SK-N-SH (cell line): ENCODE measurements around the gene TASP1. TPM values are rescaled to one million over a fixed set of nuclear protein-coding genes. Genes with fewer than 3 reads are reported as not detected.

Experiments used
- CTCF ChIA-PET: fragments of 300-600, 350-600 bp; formaldehyde crosslinking; extraction: SDS; loops from one replicate; lab custom pipeline; 2021; lab: Yijun Ruan, JAX
- POLR2A ChIA-PET: fragments of 350-600 bp; sonication (Branson Sonifier 250); formaldehyde crosslinking; extraction: SDS; loops from one replicate; lab custom pipeline; 2020; ENCODE audit warnings: antibody characterized with exemption, inconsistent platforms; lab: Yijun Ruan, JAX
- DNase-seq: peaks from one replicate; pipeline ENCODE4 v3.0.0; 2012
- H2AFZ ChIP-seq: fragments of 200-600 bp; sonication (generic); 2 replicates; pipeline ENCODE4 v1.8.1; 2016; ENCODE audit warnings: antibody characterized with exemption, mild to moderate bottlenecking, low read depth
- H3F3A ChIP-seq: fragments of 200-600 bp; sonication (generic); replicated peaks from 2 replicates; pipeline ENCODE3; 2016; ENCODE audit warnings: antibody characterized with exemption, mild to moderate bottlenecking; ENCODE audit not compliant: insufficient read depth
- H3K27ac ChIP-seq, 2 experiments: fragments of 200-500 bp in 1 of 2; fragments of 200-600 bp in 1 of 2; sonication (Bioruptor generic) in 1 of 2; sonication (generic), shearing (Covaris generic) in 1 of 2; 2 replicates each; pipeline versions ENCODE4 v1.5.1 to v1.6.1; 2014 to 2016; ENCODE audit warnings: low read depth in 2 of 2, inconsistent platforms in 1 of 2, low read length in 1 of 2, mild to moderate bottlenecking in 1 of 2, mixed read lengths in 1 of 2
- H3K27me3 ChIP-seq: fragments of 200-600 bp; sonication (generic), shearing (Covaris generic); 2 replicates; pipeline ENCODE4 v1.6.1; 2016; ENCODE audit warnings: mixed run types; ENCODE audit not compliant: insufficient read depth
- H3K36me3 ChIP-seq, 2 experiments: fragments of 200-500 bp in 1 of 2; fragments of 200-600 bp in 1 of 2; sonication (Bioruptor generic) in 1 of 2; sonication (generic) in 1 of 2; replicated peaks in 1 of 2; 2 replicates each; pipeline versions ENCODE3 to v1.5.1; 2014 to 2016; ENCODE audit warnings: low read length in 1 of 2, mild to moderate bottlenecking in 1 of 2; ENCODE audit not compliant: insufficient read depth in 2 of 2, control insufficient read depth in 1 of 2
- H3K4me1 ChIP-seq, 2 experiments: fragments of 200-500 bp in 1 of 2; fragments of 200-600 bp in 1 of 2; sonication (Bioruptor generic) in 1 of 2; sonication (generic), shearing (Covaris generic) in 1 of 2; 2 replicates each; pipeline versions ENCODE4 v1.5.1 to v1.6.1; 2014 to 2016; ENCODE audit warnings: low read depth in 1 of 2, low read length in 1 of 2, mixed run types in 1 of 2; ENCODE audit not compliant: insufficient read depth in 2 of 2, control insufficient read depth in 1 of 2
- H3K4me2 ChIP-seq: fragments of 200-600 bp; sonication (generic), shearing (Covaris generic); 2 replicates; pipeline ENCODE4 v1.6.1; 2017; ENCODE audit warnings: mixed run types
- H3K4me3 ChIP-seq, 2 experiments: fragments of 200-500 bp in 1 of 2; fragments of 200-600 bp in 1 of 2; sonication (Bioruptor generic) in 1 of 2; sonication (generic), shearing (Covaris generic) in 1 of 2; 2 replicates each; pipeline versions ENCODE4 v1.5.1 to v1.8.1; 2014 to 2016; ENCODE audit warnings: low read depth in 2 of 2, inconsistent platforms in 1 of 2, low read length in 1 of 2, mild to moderate bottlenecking in 1 of 2, mixed read lengths in 1 of 2, moderate library complexity in 1 of 2
- H3K79me2 ChIP-seq: fragments of 200-600 bp; sonication (generic); 2 replicates; pipeline ENCODE4 v1.8.1; 2017; ENCODE audit warnings: mild to moderate bottlenecking; ENCODE audit not compliant: insufficient read depth
- H3K9ac ChIP-seq: fragments of 200-600 bp; sonication (generic); 2 replicates; pipeline ENCODE4 v1.6.1; 2017; ENCODE audit warnings: mixed run types
- H3K9me2 ChIP-seq: fragments of 200-600 bp; sonication (generic); 2 replicates; pipeline ENCODE4 v1.6.1; 2017; ENCODE audit warnings: mixed run types
- H3K9me3 ChIP-seq: fragments of 200-600 bp; sonication (generic); 2 replicates; pipeline ENCODE4 v1.6.1; 2017; ENCODE audit warnings: mixed run types, mild to moderate bottlenecking, moderate library complexity
- H4K20me1 ChIP-seq: fragments of 200-600 bp; sonication (generic); 2 replicates; pipeline ENCODE4 v1.6.1; 2017; ENCODE audit warnings: mild to moderate bottlenecking, mixed run types; ENCODE audit not compliant: insufficient read depth
- GABPA ChIP-seq: IDR thresholded peaks from 2 replicates; pipeline ENCODE4 v1.4.0; 2012; ENCODE audit warnings: low read depth, mild to moderate bottlenecking
- MXI1 ChIP-seq: IDR thresholded peaks from 2 replicates; pipeline ENCODE4 v1.6.1; 2012; ENCODE audit warnings: mild to moderate bottlenecking, low read depth, low read length, improper control_type of control experiment
- NFIC ChIP-seq: IDR thresholded peaks from 2 replicates; pipeline ENCODE4 v1.4.0; 2012; ENCODE audit warnings: borderline replicate concordance
- RAD21 ChIP-seq: IDR thresholded peaks from 2 replicates; pipeline ENCODE4 v1.6.1; 2012; ENCODE audit warnings: mild to moderate bottlenecking, low read length
- RXRA ChIP-seq: IDR thresholded peaks from 2 replicates; pipeline ENCODE4 v1.4.0; 2012; ENCODE audit warnings: low read depth, mild to moderate bottlenecking, borderline replicate concordance
- SIN3A ChIP-seq: IDR thresholded peaks from 2 replicates; pipeline ENCODE4 v1.6.1; 2012; ENCODE audit warnings: low read depth, mild to moderate bottlenecking, low read length, moderate library complexity, borderline replicate concordance
- SMC3 ChIP-seq: IDR thresholded peaks from 2 replicates; pipeline ENCODE4 v1.6.1; 2012; ENCODE audit warnings: low read depth, low read length, improper control_type of control experiment
- TCF12 ChIP-seq: IDR thresholded peaks from 2 replicates; pipeline ENCODE4 v1.4.0; 2012
- TEAD4 ChIP-seq: IDR thresholded peaks from 2 replicates; pipeline ENCODE4 v1.4.0; 2012; ENCODE audit warnings: mild to moderate bottlenecking, borderline replicate concordance; ENCODE audit not compliant: insufficient read depth
- WGBS: methylation state at CpG from one replicate; pipeline ENCODE4 v1.1.6; 2017; ENCODE audit warnings: low lambda C conversion rate; 5-methylcytosine and 5-hydroxymethylcytosine counted together
- polyA plus RNA-seq, 3 experiments: library from polyadenylated mRNA; depleted of rRNA; stranded (reverse); fragments of >200 nt; gene quantifications; 2 replicates each; pipeline ENCODE4 v1.2.3, GENCODE V29; 2012
- TF ChIP-seq, protein P1 (sequence below): fragments of 200-600 bp; sonication (generic); IDR thresholded peaks from 2 replicates; pipeline ENCODE4 v1.6.1; 2017; ENCODE audit warnings: antibody characterized with exemption, mild to moderate bottlenecking, moderate library complexity
- TF ChIP-seq, protein P2 (sequence below): IDR thresholded peaks from 2 replicates; pipeline ENCODE4 v1.6.1; 2012; ENCODE audit warnings: mild to moderate bottlenecking, low read depth, low read length, moderate library complexity
- TF ChIP-seq, protein P3 (sequence below): fragments of 150-350 bp; IDR thresholded peaks from 2 replicates; pipeline ENCODE4 v1.6.1; 2016; ENCODE audit warnings: mild to moderate bottlenecking, low read depth, low read length
- TF ChIP-seq, protein P4 (sequence below): fragments of 150-350 bp; IDR thresholded peaks from 2 replicates; pipeline ENCODE4 v1.6.1; 2017; ENCODE audit warnings: antibody characterized with exemption, low read length, low read depth, borderline replicate concordance

TASP1 gene
- polyA plus RNA-seq, 1 of the 3 experiments (the other 2 are of a cell fraction) = 5.9 TPM

GRCh38 chr20:13403453-13403852, 235.3 kb downstream of the TASP1 start:
- no peaks in the 10 kb centered on the region for H3K36me3 ChIP-seq
- H2AFZ ChIP-seq = no peak overlapping the region
- no peak overlapping the region for H3K4me3 ChIP-seq
- H3K9me2 ChIP-seq = no peaks in the 10 kb centered on the region
- no peak overlapping the region for H3K9ac ChIP-seq
- H3F3A ChIP-seq = no peaks in the 10 kb centered on the region
- H3K79me2 ChIP-seq = no peaks in the 10 kb centered on the region
- no peak for DNase-seq
- no peaks in the 10 kb centered on the region for H3K27me3 ChIP-seq
- no peaks in the 10 kb centered on the region for H4K20me1 ChIP-seq
- WGBS = 66% methylated on average over 2 of the region's 2 CpGs
- H3K9me3 ChIP-seq = no peaks in the 10 kb centered on the region
- H3K27ac ChIP-seq = no peak overlapping the region
- no peaks in the 10 kb centered on the region for H3K4me1 ChIP-seq
- H3K4me2 ChIP-seq = no peak overlapping the region
- CTCF ChIA-PET = no interaction called here
- no peak for TF ChIP-seq TEAD4
- TF ChIP-seq MXI1 = no peak
- no peak for TF ChIP-seq RAD21
- TF ChIP-seq, protein P1, sequence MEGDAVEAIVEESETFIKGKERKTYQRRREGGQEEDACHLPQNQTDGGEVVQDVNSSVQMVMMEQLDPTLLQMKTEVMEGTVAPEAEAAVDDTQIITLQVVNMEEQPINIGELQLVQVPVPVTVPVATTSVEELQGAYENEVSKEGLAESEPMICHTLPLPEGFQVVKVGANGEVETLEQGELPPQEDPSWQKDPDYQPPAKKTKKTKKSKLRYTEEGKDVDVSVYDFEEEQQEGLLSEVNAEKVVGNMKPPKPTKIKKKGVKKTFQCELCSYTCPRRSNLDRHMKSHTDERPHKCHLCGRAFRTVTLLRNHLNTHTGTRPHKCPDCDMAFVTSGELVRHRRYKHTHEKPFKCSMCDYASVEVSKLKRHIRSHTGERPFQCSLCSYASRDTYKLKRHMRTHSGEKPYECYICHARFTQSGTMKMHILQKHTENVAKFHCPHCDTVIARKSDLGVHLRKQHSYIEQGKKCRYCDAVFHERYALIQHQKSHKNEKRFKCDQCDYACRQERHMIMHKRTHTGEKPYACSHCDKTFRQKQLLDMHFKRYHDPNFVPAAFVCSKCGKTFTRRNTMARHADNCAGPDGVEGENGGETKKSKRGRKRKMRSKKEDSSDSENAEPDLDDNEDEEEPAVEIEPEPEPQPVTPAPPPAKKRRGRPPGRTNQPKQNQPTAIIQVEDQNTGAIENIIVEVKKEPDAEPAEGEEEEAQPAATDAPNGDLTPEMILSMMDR = no peak
- TF ChIP-seq SMC3 = no peak
- no peak for TF ChIP-seq SIN3A
- TF ChIP-seq NFIC = no peak
- TF ChIP-seq RXRA = no peak
- TF ChIP-seq, protein P2, sequence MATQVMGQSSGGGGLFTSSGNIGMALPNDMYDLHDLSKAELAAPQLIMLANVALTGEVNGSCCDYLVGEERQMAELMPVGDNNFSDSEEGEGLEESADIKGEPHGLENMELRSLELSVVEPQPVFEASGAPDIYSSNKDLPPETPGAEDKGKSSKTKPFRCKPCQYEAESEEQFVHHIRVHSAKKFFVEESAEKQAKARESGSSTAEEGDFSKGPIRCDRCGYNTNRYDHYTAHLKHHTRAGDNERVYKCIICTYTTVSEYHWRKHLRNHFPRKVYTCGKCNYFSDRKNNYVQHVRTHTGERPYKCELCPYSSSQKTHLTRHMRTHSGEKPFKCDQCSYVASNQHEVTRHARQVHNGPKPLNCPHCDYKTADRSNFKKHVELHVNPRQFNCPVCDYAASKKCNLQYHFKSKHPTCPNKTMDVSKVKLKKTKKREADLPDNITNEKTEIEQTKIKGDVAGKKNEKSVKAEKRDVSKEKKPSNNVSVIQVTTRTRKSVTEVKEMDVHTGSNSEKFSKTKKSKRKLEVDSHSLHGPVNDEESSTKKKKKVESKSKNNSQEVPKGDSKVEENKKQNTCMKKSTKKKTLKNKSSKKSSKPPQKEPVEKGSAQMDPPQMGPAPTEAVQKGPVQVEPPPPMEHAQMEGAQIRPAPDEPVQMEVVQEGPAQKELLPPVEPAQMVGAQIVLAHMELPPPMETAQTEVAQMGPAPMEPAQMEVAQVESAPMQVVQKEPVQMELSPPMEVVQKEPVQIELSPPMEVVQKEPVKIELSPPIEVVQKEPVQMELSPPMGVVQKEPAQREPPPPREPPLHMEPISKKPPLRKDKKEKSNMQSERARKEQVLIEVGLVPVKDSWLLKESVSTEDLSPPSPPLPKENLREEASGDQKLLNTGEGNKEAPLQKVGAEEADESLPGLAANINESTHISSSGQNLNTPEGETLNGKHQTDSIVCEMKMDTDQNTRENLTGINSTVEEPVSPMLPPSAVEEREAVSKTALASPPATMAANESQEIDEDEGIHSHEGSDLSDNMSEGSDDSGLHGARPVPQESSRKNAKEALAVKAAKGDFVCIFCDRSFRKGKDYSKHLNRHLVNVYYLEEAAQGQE = no peak
- TF ChIP-seq, protein P3, sequence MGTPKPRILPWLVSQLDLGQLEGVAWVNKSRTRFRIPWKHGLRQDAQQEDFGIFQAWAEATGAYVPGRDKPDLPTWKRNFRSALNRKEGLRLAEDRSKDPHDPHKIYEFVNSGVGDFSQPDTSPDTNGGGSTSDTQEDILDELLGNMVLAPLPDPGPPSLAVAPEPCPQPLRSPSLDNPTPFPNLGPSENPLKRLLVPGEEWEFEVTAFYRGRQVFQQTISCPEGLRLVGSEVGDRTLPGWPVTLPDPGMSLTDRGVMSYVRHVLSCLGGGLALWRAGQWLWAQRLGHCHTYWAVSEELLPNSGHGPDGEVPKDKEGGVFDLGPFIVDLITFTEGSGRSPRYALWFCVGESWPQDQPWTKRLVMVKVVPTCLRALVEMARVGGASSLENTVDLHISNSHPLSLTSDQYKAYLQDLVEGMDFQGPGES = no peak
- TF ChIP-seq, protein P4, sequence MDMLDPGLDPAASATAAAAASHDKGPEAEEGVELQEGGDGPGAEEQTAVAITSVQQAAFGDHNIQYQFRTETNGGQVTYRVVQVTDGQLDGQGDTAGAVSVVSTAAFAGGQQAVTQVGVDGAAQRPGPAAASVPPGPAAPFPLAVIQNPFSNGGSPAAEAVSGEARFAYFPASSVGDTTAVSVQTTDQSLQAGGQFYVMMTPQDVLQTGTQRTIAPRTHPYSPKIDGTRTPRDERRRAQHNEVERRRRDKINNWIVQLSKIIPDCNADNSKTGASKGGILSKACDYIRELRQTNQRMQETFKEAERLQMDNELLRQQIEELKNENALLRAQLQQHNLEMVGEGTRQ = no peak
- no peak for TF ChIP-seq TCF12
- no peak for TF ChIP-seq GABPA
- POLR2A ChIA-PET = no interaction called here
